Gastrocnemius medialis (tissue), 4 donors: ENCODE measurements around the gene SLC25A30.

ENCODE experiments used
- POLR2A ChIP-seq, 2 donors: fragments of 450-650 bp; IDR thresholded peaks; one replicate each; pipeline ENCODE4 v1.6.1; 2017; ENCODE audit warnings: antibody characterized with exemption in 2 of 2, mild to moderate bottlenecking in 2 of 2, moderate library complexity in 2 of 2
- TF ChIP-seq, protein P1 (sequence below), 5 experiments: fragments of 450-650 bp in 3 of 5; fragments of 200-600 bp in 2 of 5; sonication (generic) in 2 of 5; IDR thresholded peaks in 4 of 5; conservative IDR thresholded peaks in 1 of 5; 1 replicate in 4 of 5; 2 replicates in 1 of 5; pipeline ENCODE4 v1.5.1; 2016 to 2019; ENCODE audit warnings: antibody characterized with exemption in 5 of 5, mild to moderate bottlenecking in 3 of 5, moderate library complexity in 3 of 5

DNA sequence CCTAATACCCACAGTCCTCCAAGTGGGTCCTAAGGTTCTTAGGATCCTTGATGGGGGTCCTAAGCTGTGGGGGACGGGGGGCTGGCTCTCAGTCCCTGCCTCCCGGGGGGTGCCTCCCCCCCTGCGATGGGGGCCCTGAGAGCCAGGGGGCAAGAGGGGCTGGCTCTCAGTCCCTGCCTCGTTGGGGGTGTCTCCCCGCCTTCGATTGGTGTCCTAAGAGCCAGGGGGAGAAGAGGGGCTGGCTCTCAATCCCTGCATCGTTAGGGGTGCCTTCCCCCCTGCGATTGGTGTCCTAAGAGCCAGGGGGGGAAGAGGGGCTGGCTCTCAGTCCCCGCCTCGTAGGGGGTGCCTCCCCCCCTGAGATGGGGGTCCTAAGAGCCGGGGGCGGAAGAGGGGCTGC lies 37.0 kb downstream of the SLC25A30 start:
- no peak for TF ChIP-seq POLR2A (IDR thresholded peaks at IDR 0.05)
- TF ChIP-seq, protein P1, sequence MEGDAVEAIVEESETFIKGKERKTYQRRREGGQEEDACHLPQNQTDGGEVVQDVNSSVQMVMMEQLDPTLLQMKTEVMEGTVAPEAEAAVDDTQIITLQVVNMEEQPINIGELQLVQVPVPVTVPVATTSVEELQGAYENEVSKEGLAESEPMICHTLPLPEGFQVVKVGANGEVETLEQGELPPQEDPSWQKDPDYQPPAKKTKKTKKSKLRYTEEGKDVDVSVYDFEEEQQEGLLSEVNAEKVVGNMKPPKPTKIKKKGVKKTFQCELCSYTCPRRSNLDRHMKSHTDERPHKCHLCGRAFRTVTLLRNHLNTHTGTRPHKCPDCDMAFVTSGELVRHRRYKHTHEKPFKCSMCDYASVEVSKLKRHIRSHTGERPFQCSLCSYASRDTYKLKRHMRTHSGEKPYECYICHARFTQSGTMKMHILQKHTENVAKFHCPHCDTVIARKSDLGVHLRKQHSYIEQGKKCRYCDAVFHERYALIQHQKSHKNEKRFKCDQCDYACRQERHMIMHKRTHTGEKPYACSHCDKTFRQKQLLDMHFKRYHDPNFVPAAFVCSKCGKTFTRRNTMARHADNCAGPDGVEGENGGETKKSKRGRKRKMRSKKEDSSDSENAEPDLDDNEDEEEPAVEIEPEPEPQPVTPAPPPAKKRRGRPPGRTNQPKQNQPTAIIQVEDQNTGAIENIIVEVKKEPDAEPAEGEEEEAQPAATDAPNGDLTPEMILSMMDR (IDR thresholded peaks at IDR 0.05 in 4 of 5, conservative IDR thresholded peaks at IDR 0.05 in 1 of 5), result no peak
